Measurements from ENCODE around the gene FAM181A.
A peak's percentile ranks its signal among the peaks of the same experiment; 100 is the strongest.

Gene FAM181A

GRCh38 chr14:93926873-93927799 is at the start of gene FAM181A:
Gene FAM181A (plus strand): TSS chr14:93927344. CDS start chr14:93928286, 942 bp downstream.
- Histone ChIP-seq H3K4me2 (no peak within 1 kb of the TSS), H3K4me1 (peaks cover 13% of the 10 kb centered on the region), H3K9ac (no peak within 1 kb of the TSS), H3K9me3 (no peaks in the 10 kb centered on the region), H3K27ac (no peak within 1 kb of the TSS), H3K36me3 (no peaks in the 10 kb centered on the region), H3K4me3 (no peak within 1 kb of the TSS), H3K27me3 (no peaks in the 10 kb centered on the region), H4K20me1 (no peaks in the 10 kb centered on the region)
- no peak for TF ChIP-seq Cebpa-rat (IDR thresholded peaks at IDR 0.05)

- Histone ChIP-seq H3K9ac (no peak overlapping the region), H3K4me2 (no peak overlapping the region), H3K4me1 (peaks cover 24% of the 10 kb centered on the region), H3K27me3 (no peaks in the 10 kb centered on the region), H3K36me3 (no peaks in the 10 kb centered on the region), H3K27ac (no peak overlapping the region), H3K4me3 (no peak overlapping the region), H3K9me3 (peaks cover 44% of the 10 kb centered on the region), H4K20me1 (no peaks in the 10 kb centered on the region)
- no peak for TF ChIP-seq Cebpa-rat (IDR thresholded peaks at IDR 0.05)
These were observed 48.9 kb upstream of the FAM181A start for GRCh38 chr14:93878212-93878611.

GRCh38 chr14:93878871-93879270 is 48.3 kb upstream of the FAM181A start:
- Histone ChIP-seq H3K9me3 (peaks cover 38% of the 10 kb centered on the region), H3K4me3 (no peak overlapping the region), H3K36me3 (no peaks in the 10 kb centered on the region), H3K4me1 (peaks cover 24% of the 10 kb centered on the region), H3K9ac (no peak overlapping the region), H3K4me2 (no peak overlapping the region), H3K27ac (no peak overlapping the region), H3K27me3 (no peaks in the 10 kb centered on the region), H4K20me1 (no peaks in the 10 kb centered on the region)
- TF ChIP-seq Cebpa-rat (IDR thresholded peaks at IDR 0.05) = no peak

GRCh38 chr14:93879362-93879983 is 47.7 kb upstream of the FAM181A start:
- Histone ChIP-seq H3K27me3 (no peaks in the 10 kb centered on the region), H3K4me2 (peak overlapping the region; percentile 35), H3K27ac (no peak overlapping the region), H3K4me3 (no peak overlapping the region), H3K4me1 (peaks cover 24% of the 10 kb centered on the region), H3K9ac (no peak overlapping the region), H3K36me3 (no peaks in the 10 kb centered on the region), H4K20me1 (no peaks in the 10 kb centered on the region), H3K9me3 (peaks cover 32% of the 10 kb centered on the region)
- TF ChIP-seq Cebpa-rat (IDR thresholded peaks at IDR 0.05) = no peak

- H3K4me3 ChIP-seq = no peak overlapping the region
- H3K4me1 ChIP-seq = peaks cover 28% of the 10 kb centered on the region
- H3K27ac ChIP-seq = no peak overlapping the region
- H3K36me3 ChIP-seq = no peaks in the 10 kb centered on the region
- H3K27me3 ChIP-seq = no peaks in the 10 kb centered on the region
- H3K9me3 ChIP-seq = peaks cover 35% of the 10 kb centered on the region
- TF ChIP-seq Cebpa-rat (IDR thresholded peaks at IDR 0.05) = no peak
- H4K20me1 ChIP-seq = no peaks in the 10 kb centered on the region
- H3K9ac ChIP-seq = no peak overlapping the region
- peak overlapping the region; percentile 35 for H3K4me2 ChIP-seq
These were observed 46.9 kb upstream of the FAM181A start for GRCh38 chr14:93880021-93880820.

GRCh38 chr14:93884950-93885349 is 42.2 kb upstream of the FAM181A start:
- Histone ChIP-seq H3K4me3 (no peak overlapping the region), H3K27me3 (no peaks in the 10 kb centered on the region), H3K9ac (no peak overlapping the region), H3K4me1 (peaks cover 25% of the 10 kb centered on the region), H4K20me1 (no peaks in the 10 kb centered on the region), H3K36me3 (no peaks in the 10 kb centered on the region), H3K4me2 (no peak overlapping the region), H3K27ac (no peak overlapping the region), H3K9me3 (peaks cover 37% of the 10 kb centered on the region)
- no peak for TF ChIP-seq Cebpa-rat (IDR thresholded peaks at IDR 0.05)

GRCh38 chr14:93888995-93889394 is 38.1 kb upstream of the FAM181A start:
- H3K4me3 ChIP-seq = no peak overlapping the region
- peaks cover 8% of the 10 kb centered on the region; the same call in 1 of the 2 replicates for H3K4me1 ChIP-seq
- TF ChIP-seq Cebpa-rat (IDR thresholded peaks at IDR 0.05) = no peak
- H3K36me3 ChIP-seq = no peaks in the 10 kb centered on the region
- H3K9ac ChIP-seq = no peak overlapping the region
- no peak overlapping the region for H3K4me2 ChIP-seq
- peaks cover 13% of the 10 kb centered on the region; the same call in 1 of the 2 replicates for H3K9me3 ChIP-seq
- H3K27me3 ChIP-seq = no peaks in the 10 kb centered on the region
- no peak overlapping the region for H3K27ac ChIP-seq
- H4K20me1 ChIP-seq = no peaks in the 10 kb centered on the region

- no peak overlapping the region for H3K4me2 ChIP-seq
- peaks cover 6% of the 10 kb centered on the region; the same call in 1 of the 2 replicates for H3K4me1 ChIP-seq
- H3K9ac ChIP-seq = no peak overlapping the region
- no peaks in the 10 kb centered on the region for H4K20me1 ChIP-seq
- no peak overlapping the region for H3K27ac ChIP-seq
- H3K27me3 ChIP-seq = no peaks in the 10 kb centered on the region
- H3K36me3 ChIP-seq = no peaks in the 10 kb centered on the region
- TF ChIP-seq Cebpa-rat (IDR thresholded peaks at IDR 0.05) = no peak
- H3K4me3 ChIP-seq = no peak overlapping the region
- H3K9me3 ChIP-seq = peaks cover 10% of the 10 kb centered on the region; the same call in 1 of the 2 replicates
These were observed 37.2 kb upstream of the FAM181A start for GRCh38 chr14:93889739-93890483.

Measured in BLaER1 (cell line).